Fibroblast of skin of right biceps (primary cell): ENCODE data around the gene NPSR1.
"Not testable (repeated sequence)": the region's sequence is repeated elsewhere in the genome, so short reads cannot be mapped to it uniquely, and the experiment has no call there.

Source experiments
- DNase-seq: peaks from one replicate; pipeline ENCODE4 v3.0.0-alpha.2; 2013

Gene NPSR1

GRCh38 chr7:34657632-34658268 is at the start of gene NPSR1:
NPSR1 (plus strand) TSS chr7:34658218; CDS start chr7:34658413, 195 bp downstream.
- no peak for DNase-seq

- DNase-seq: peak; percentile 62
Measured at GRCh38 chr7:34612661-34613060, 45.4 kb upstream of the NPSR1 start.

- no peak for DNase-seq
Measured at GRCh38 chr7:34620425-34620824, 37.6 kb upstream of the NPSR1 start.

- no peak for DNase-seq
Measured at GRCh38 chr7:34622182-34622581, 35.8 kb upstream of the NPSR1 start.

- no peak for DNase-seq
Measured at GRCh38 chr7:34622771-34623250, 35.2 kb upstream of the NPSR1 start.

GRCh38 chr7:34628618-34629017 is 29.4 kb upstream of the NPSR1 start:
- not testable (repeated sequence) for DNase-seq

- DNase-seq: peak; percentile 86
Measured at GRCh38 chr7:34652809-34653208, 5.2 kb upstream of the NPSR1 start.

- no peak for DNase-seq
Measured at GRCh38 chr7:34653787-34654186, 4.2 kb upstream of the NPSR1 start.

GRCh38 chr7:34655384-34655783 is 2.6 kb upstream of the NPSR1 start:
- no peak for DNase-seq

- DNase-seq: no peak
Measured at GRCh38 chr7:34656041-34656440, 2.0 kb upstream of the NPSR1 start.

GRCh38 chr7:34659472-34660075 is 1.6 kb downstream of the NPSR1 start:
- no peak for DNase-seq

GRCh38 chr7:34662058-34662708 is 4.2 kb downstream of the NPSR1 start:
- DNase-seq: no peak

- no peak for DNase-seq
Measured at GRCh38 chr7:34664755-34665154, 6.7 kb downstream of the NPSR1 start.

- DNase-seq: peak; percentile 84
Measured at GRCh38 chr7:34672430-34672829, 14.4 kb downstream of the NPSR1 start.

- no peak for DNase-seq
Measured at GRCh38 chr7:34673066-34673465, 15.0 kb downstream of the NPSR1 start.

GRCh38 chr7:34675749-34676374 is 17.8 kb downstream of the NPSR1 start:
- DNase-seq: peak; percentile 19

- DNase-seq: no peak
Measured at GRCh38 chr7:34677491-34677890, 19.5 kb downstream of the NPSR1 start.

GRCh38 chr7:34687529-34687928 is 29.5 kb downstream of the NPSR1 start:
- no peak for DNase-seq

GRCh38 chr7:34696415-34696814 is 38.4 kb downstream of the NPSR1 start:
- no peak for DNase-seq

GRCh38 chr7:34709771-34710170 is 51.8 kb downstream of the NPSR1 start:
- no peak for DNase-seq

- DNase-seq: no peak
Measured at GRCh38 chr7:34718867-34719266, 60.8 kb downstream of the NPSR1 start.

- no peak for DNase-seq
Measured at GRCh38 chr7:34719636-34720035, 61.6 kb downstream of the NPSR1 start.

- DNase-seq: no peak
Measured at GRCh38 chr7:34720289-34720688, 62.3 kb downstream of the NPSR1 start.

GRCh38 chr7:34723338-34723737 is 65.3 kb downstream of the NPSR1 start:
- DNase-seq: no peak
